Measurements from ENCODE around the gene ZNF541. TPM values are rescaled to one million over a fixed set of nuclear protein-coding genes. Genes with fewer than 3 reads are reported as not detected.
"Not testable (repeated sequence)": the region's sequence is repeated elsewhere in the genome, so short reads cannot be mapped to it uniquely, and the experiment has no call there.

The ZNF541 gene
- total RNA-seq, 1 donor from 2014 or later = 0.71 TPM

GRCh38 chr19:47603706-47604565 lies 31.0 kb upstream of the ZNF541 start:
- DNase-seq (ENCODE audit: low spot score) = no peak
- intact Hi-C loops (cut with DNase I) = no loop called here
- no peak for ATAC-seq

DNA sequence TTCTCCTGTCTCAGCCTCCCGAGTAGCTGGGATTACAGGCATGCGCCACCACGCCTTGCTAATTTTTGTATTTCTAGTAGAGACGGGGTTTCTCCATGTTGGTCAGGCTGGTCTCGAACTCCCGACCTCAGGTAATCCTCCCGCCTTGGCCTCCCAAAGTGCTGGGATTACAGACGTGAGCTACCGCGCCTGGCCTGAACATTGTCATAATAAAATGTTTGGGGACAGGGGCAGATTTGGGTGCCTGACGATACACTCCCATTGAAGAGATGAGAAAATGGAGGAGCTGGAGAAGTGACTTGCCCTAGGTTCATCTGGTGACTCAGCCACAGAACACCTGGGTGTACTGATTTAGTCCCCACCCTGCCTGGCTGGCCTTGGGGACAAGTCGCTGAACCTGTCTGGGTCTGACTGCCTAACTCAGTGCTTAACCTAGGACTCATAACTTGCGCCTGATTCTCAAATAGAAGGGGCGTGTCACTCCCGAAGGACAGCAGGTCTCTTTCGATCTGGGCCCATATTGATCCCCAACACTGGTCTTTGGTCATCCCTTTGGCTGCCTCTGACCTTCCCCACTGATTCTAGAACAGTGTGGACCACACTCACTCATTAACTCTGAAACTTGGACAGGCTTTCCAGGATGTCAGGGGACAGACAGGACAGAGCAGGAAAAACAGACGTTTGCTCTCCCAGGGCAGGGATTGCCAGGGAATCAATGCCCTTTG lies 28.4 kb upstream of the ZNF541 start:
- intact Hi-C loops (cut with DNase I) = no loop called here

GRCh38 chr19:47600246-47601179 lies 27.6 kb upstream of the ZNF541 start:
- DNase-seq (ENCODE audit: low spot score) (peak; percentile 100), ATAC-seq (peak; percentile 99)
- intact Hi-C loops (cut with DNase I) = no loop called here

More for the DNA sequence above, 28.4 kb upstream of the ZNF541 start:
- ATAC-seq = no peak
- DNase-seq (ENCODE audit: low spot score) = no peak

DNA sequence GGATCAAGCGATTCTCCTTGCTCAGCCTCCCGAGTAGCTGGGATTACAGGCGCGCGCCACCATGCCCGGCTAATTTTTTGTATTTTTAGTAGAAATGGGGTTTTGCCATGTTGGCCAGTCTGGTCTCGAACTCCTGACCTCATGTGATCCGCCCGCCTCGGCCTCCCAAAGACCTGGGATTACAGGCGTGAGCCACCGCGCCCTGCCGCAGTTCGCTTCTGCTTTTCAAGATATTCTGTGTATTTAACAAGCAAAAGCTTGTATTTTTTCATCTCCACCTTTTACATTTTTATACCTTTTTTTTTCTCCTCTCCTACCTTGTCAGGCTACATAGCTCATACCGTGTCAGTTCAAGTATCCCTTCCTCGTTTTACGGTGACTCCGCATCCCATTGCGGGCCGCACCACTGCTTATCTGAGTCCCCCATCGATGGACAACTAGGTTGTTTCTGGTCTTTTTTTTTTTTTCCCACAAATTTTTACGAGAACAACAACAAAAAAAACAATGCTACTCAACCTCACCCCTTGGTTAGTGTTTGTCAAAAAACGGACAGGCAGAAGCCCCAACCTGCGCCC lies 26.8 kb upstream of the ZNF541 start:
- intact Hi-C loops (cut with DNase I); ATAC-seq; DNase-seq (ENCODE audit: low spot score): not testable (repeated sequence)

GRCh38 chr19:47598407-47599349 lies 25.7 kb upstream of the ZNF541 start:
- no peak for DNase-seq (ENCODE audit: low spot score)
- intact Hi-C loops (cut with DNase I) = no loop called here
- peak; percentile 35 for ATAC-seq

GRCh38 chr19:47595944-47596343 lies 23.0 kb upstream of the ZNF541 start:
- intact Hi-C loops (cut with DNase I) = no loop called here
- DNase-seq (ENCODE audit: low spot score) = no peak
- ATAC-seq = no peak

GRCh38 chr19:47593860-47594259 lies 20.9 kb upstream of the ZNF541 start:
- intact Hi-C loops (cut with DNase I) = no loop called here
- no peak for DNase-seq (ENCODE audit: low spot score)
- no peak for ATAC-seq

GRCh38 chr19:47589824-47590223 lies 16.9 kb upstream of the ZNF541 start:
- ATAC-seq = no peak
- no peak for DNase-seq (ENCODE audit: low spot score)
- intact Hi-C loops (cut with DNase I) = no loop called here

- DNase-seq (ENCODE audit: low spot score) = no peak
- intact Hi-C loops (cut with DNase I) = no loop called here
- no peak for ATAC-seq
These were observed 14.3 kb upstream of the ZNF541 start for GRCh38 chr19:47587295-47587694.

DNA sequence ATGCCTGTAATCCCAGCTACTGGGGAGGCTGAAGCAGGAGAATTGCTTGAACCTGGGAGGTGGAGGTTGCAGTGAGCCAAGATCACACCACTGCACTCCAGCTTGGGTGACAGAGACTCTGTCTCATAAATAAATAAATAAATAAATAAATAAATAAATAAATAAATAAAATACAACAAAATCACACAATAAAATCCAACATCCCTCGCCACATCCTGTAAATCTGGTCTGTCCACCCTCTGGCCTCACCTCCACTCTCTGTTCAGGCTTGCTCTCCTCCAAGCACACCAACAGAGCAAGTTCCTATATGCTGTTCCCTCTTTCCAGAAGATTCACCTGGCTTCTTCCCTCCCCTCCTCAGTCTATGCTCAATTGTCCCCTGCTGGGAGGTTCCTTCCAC lies 10.2 kb upstream of the ZNF541 start:
- DNase-seq (ENCODE audit: low spot score); ATAC-seq; intact Hi-C loops (cut with DNase I): not testable (repeated sequence)

DNA sequence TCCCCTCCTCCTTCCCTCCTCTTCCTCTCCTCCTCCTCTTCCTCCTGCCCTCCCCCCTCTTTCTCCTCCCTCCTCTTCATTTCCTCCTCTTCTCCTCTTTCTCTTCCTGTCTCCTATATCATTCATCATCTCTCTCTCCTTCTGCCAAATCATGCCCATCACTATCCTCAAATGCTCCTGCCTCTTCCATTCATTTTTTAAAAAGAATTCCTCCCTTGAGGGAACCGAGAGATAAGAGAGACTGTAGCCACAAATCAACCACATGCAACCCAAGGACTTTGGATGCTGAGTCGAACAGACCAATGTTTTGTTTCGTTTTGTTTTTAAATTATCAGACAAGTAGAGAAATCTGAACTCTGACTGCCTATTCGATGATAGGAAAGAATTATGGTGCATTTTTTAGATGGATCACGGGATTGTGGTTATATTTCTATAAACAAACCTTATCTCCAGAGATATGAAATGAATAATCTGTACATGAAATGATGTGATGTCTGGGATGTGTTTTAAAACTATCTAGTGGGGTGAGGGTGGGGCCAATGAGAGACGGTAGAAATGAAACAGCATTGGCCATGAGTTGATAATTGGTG lies 9.5 kb upstream of the ZNF541 start:
- intact Hi-C loops (cut with DNase I) = no loop called here
- no peak for DNase-seq (ENCODE audit: low spot score)
- ATAC-seq = no peak

DNA sequence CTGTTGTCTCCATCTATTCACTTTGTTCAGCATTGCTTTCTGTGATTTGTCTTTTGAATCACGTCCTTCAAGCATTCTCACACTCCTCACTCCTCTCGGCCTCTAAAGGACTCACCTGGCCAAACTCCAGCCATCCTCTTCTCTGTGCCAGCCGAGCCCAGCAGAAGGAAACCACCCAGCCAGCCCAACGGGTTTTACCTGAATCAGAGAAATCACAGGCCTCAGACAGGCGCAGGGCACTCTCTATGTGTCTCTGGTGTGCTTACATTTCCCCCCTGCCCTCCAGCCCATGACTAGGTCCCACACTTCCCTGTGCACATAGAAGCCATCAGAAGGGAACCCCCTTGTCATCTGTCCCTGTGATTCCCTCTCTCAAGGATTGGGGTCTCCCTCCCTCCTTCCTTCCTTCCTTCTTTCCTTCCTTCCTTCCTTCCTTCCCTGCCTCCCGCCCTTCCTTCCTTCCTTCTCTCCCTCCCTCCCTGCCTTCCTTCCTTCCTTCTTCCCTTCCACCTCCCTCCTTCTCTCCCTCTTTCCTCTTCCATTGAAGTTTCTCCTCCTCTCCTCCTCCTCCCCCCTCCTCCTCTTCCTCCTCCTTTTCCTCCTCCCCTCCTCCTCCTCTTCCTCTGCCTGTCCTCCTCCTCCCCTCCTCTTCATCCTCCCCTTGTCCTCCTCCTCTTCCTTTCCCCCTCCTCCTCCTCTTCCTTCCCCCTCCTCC lies 8.8 kb upstream of the ZNF541 start:
- no peak for DNase-seq (ENCODE audit: low spot score)
- intact Hi-C loops (cut with DNase I) = no loop called here
- ATAC-seq = no peak

DNA sequence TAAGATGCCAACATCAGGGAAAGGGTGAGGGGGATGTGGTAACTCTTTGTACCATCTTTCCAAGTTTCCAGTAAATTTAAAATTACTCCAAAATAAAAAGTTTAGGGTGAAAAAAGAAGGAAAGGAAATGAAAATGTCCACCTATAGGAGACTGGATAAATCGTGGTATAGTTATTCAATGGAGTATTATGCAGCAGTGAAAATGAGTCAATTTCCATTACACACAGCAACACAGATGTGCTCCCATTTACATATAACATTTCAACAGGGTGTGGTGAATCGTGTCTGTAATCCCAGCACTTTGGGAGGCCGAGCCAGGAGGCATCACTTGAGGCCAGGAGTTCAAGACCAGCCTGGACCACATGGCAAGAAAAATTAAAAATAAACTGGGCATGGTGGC lies 7.4 kb upstream of the ZNF541 start:
- intact Hi-C loops (cut with DNase I) = no loop called here
- no peak for DNase-seq (ENCODE audit: low spot score)
- no peak for ATAC-seq

- DNase-seq (ENCODE audit: low spot score) (no peak), ATAC-seq (no peak)
- intact Hi-C loops (cut with DNase I) = no loop called here
These were observed 313 bp downstream of the ZNF541 start for GRCh38 chr19:47572635-47573034.

- DNase-seq (ENCODE audit: low spot score) (no peak), ATAC-seq (no peak)
- intact Hi-C loops (cut with DNase I) = no loop called here
These were observed 3.6 kb downstream of the ZNF541 start for GRCh38 chr19:47569331-47569730.

- intact Hi-C loops (cut with DNase I) = no loop called here
- ATAC-seq (no peak), DNase-seq (ENCODE audit: low spot score) (no peak)
These were observed 8.9 kb downstream of the ZNF541 start for GRCh38 chr19:47564081-47564480.
